HepG2 (cell line): ENCODE results near the gene ACTN1. TPM values are rescaled to one million over a fixed set of nuclear protein-coding genes. Genes with fewer than 3 reads are reported as not detected.
A peak's percentile ranks its signal among the peaks of the same experiment; 100 is the strongest.

ENCODE experiments used
- ATF2 ChIP-seq: sonication (generic); formaldehyde crosslinking; IDR thresholded peaks from 2 replicates; pipeline ENCODE4 v1.4.0; 2020; ENCODE audit warnings: missing genetic modification reagents
- FOSL2 ChIP-seq: sonication (generic); formaldehyde crosslinking; IDR thresholded peaks from 2 replicates; pipeline ENCODE4 v1.4.0; 2020; ENCODE audit warnings: missing genetic modification reagents
- FOXA3 ChIP-seq: IDR thresholded peaks from 2 replicates; pipeline ENCODE4 v1.6.1; 2016; ENCODE audit warnings: missing genetic modification reagents, missing compliant biosample characterization
- FOXC1 ChIP-seq: sonication (generic); formaldehyde crosslinking; IDR thresholded peaks from 2 replicates; pipeline ENCODE4 v1.8.0; 2022; ENCODE audit warnings: mild to moderate bottlenecking, missing genetic modification reagents, borderline replicate concordance
- GABPA ChIP-seq, 2 experiments: IDR thresholded peaks; 2 replicates each; pipeline ENCODE4 v1.6.1; 2011 to 2016; ENCODE audit warnings: low read depth in 2 of 2, low read length in 1 of 2, missing biosample characterization in 1 of 2, missing genetic modification characterization in 1 of 2
- HMGXB3 ChIP-seq: sonication (generic); formaldehyde crosslinking; IDR thresholded peaks from 2 replicates; pipeline ENCODE4 v1.4.0; 2020; ENCODE audit warnings: missing genetic modification reagents, borderline replicate concordance
- SSRP1 ChIP-seq: IDR thresholded peaks from 2 replicates; pipeline ENCODE4 v1.6.1; 2016; ENCODE audit warnings: control low read depth
- ZFAT ChIP-seq: sonication (generic); formaldehyde crosslinking; conservative IDR thresholded peaks from 2 replicates; pipeline ENCODE4 v1.8.1; 2023; ENCODE audit warnings: missing genetic modification reagents, inconsistent platforms
- ZNF18 ChIP-seq: sonication (generic); formaldehyde crosslinking; IDR thresholded peaks from 2 replicates; pipeline ENCODE4 v1.8.0; 2022; ENCODE audit warnings: mild to moderate bottlenecking, missing genetic modification reagents; ENCODE audit not compliant: insufficient replicate concordance
- ZNF335 ChIP-seq: sonication (generic); formaldehyde crosslinking; IDR thresholded peaks from 2 replicates; pipeline ENCODE4 v1.4.0; 2020; ENCODE audit warnings: missing genetic modification reagents
- ZNF674 ChIP-seq: sonication (generic); formaldehyde crosslinking; IDR thresholded peaks from 2 replicates; pipeline ENCODE4 v1.5.0; 2020; ENCODE audit warnings: low read depth, mild to moderate bottlenecking, missing genetic modification reagents
- ZNF687 ChIP-seq: sonication (generic); formaldehyde crosslinking; IDR thresholded peaks from 2 replicates; pipeline ENCODE4 v1.5.1; 2020; ENCODE audit warnings: mild to moderate bottlenecking, missing genetic modification reagents, moderate library complexity
- ZSCAN29 ChIP-seq: sonication (generic); formaldehyde crosslinking; conservative IDR thresholded peaks from 2 replicates; pipeline ENCODE4 v1.4.0; 2020; ENCODE audit warnings: mild to moderate bottlenecking, missing genetic modification reagents
- polyA plus RNA-seq, 8 experiments: library from polyadenylated mRNA; depleted of rRNA in 3 of 8; stranded (reverse) in 7 of 8; unstranded in 1 of 8; fragments of >200 nt; fragmentation: Illumina TruSeq in 4 of 8; extraction: Trizol in 4 of 8; gene quantifications; 2 replicates each; pipeline versions ENCODE4 v1.2.1 to v1.2.3, GENCODE V29; 2011 to 2016; ENCODE audit warnings: low read depth in 4 of 8, missing spikeins in 1 of 8, mixed read lengths in 1 of 8; ENCODE audit not compliant: insufficient read depth in 1 of 8
- total RNA-seq, 5 experiments: library from RNA; depleted of rRNA; stranded (reverse); fragments of >200 nt; fragmentation: Illumina TruSeq; extraction: Trizol; gene quantifications; 2 replicates each; pipeline ENCODE4 v1.2.3, GENCODE V29; 2016; ENCODE audit warnings: low read depth in 1 of 5

The ACTN1 gene
- total and polyA plus RNA-seq, 2 of the 13 experiments (the other 11 are each of a cell fraction or from before 2014, with no cell fraction given) = 58.6 to 162 TPM

GRCh38 chr14:68977718-68978171 lies 1.4 kb downstream of the ACTN1 start (continued):
- TF ChIP-seq GABPA (IDR thresholded peaks at IDR 0.05; ENCODE audit: low read depth, low read length) = no peak
- peak; percentile 57; the same call in 1 of the 2 replicates for TF ChIP-seq GABPA (CRISPR knock-in tag; IDR thresholded peaks at IDR 0.05; ENCODE audit: low read depth)
- TF ChIP-seq ATF2 = no peak
- TF ChIP-seq ZSCAN29 = no peak
- TF ChIP-seq ZFAT (CRISPR knock-in tag) = no peak
- no peak for TF ChIP-seq SSRP1 (CRISPR knock-in tag)
- TF ChIP-seq FOXA3 = 0 out of 2 replicates have a peak, but pooled peaks have one; percentile 21
- 0 out of 2 replicates have a peak, but pooled peaks have one; percentile 62 for TF ChIP-seq ZNF674
- TF ChIP-seq FOXC1 = no peak
- TF ChIP-seq ZNF687 (CRISPR knock-in tag) = peak; percentile 85
- TF ChIP-seq ZNF18 (CRISPR knock-in tag) = peak; percentile 50
- TF ChIP-seq HMGXB3 = no peak
- peak; percentile 29; the same call in 1 of the 2 replicates for TF ChIP-seq FOSL2
- TF ChIP-seq ZNF335 (CRISPR knock-in tag) = peak; percentile 41; the same call in 1 of the 2 replicates
